ENCODE measurements around the gene MAP3K10.

DNA sequence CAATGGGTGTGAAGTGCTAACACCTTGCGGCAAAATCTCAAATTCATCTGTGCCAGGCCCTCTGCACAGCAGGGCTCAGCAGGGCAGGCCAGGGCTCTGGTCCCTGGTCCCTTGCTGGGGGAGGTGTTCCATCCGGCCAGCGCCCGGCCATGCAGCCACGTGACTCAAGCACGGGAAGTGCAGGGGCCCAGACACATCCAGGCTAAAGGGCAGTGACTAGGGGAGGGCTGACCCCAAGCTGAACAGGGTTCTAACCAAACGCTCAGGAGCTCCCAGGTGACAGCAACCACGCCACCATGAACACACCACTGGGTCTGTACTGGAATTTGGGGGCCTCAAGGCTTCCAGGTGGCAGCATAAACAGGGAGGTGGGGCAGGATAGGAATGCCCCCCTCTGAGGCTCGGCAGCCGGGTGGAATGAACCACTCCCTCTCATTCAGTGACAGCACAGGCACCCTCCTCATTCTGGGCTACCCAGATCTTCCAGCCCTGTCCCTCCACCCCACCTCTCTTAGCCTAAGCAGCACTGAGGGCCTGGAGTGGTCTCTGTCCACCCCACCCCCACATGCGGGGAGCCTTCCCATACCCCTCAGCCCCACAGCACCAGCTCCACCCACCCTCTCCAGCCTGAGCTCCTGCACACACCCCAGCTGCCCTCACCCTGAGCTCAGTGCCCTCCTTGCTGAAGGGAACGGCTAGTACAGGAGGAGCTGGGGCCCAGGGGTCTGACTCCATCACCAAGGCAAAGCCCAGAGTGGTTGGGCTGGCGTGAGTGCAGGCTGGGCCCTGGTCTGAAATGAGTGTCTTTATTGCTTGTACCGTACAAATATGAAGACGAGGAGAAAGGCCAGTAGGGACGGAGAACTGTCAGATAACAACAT lies 40.6 kb downstream of the MAP3K10 start:
- TF ChIP-seq EZH2 (IDR thresholded peaks at IDR 0.05) (no peak), EZH2phosphoT487 (IDR thresholded peaks at IDR 0.05) (no peak)
- TF ChIP-seq, protein P1, sequence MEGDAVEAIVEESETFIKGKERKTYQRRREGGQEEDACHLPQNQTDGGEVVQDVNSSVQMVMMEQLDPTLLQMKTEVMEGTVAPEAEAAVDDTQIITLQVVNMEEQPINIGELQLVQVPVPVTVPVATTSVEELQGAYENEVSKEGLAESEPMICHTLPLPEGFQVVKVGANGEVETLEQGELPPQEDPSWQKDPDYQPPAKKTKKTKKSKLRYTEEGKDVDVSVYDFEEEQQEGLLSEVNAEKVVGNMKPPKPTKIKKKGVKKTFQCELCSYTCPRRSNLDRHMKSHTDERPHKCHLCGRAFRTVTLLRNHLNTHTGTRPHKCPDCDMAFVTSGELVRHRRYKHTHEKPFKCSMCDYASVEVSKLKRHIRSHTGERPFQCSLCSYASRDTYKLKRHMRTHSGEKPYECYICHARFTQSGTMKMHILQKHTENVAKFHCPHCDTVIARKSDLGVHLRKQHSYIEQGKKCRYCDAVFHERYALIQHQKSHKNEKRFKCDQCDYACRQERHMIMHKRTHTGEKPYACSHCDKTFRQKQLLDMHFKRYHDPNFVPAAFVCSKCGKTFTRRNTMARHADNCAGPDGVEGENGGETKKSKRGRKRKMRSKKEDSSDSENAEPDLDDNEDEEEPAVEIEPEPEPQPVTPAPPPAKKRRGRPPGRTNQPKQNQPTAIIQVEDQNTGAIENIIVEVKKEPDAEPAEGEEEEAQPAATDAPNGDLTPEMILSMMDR (IDR thresholded peaks at IDR 0.05) = no peak
